ENCODE measurements around the gene CDR2L. TPM values are rescaled to one million over a fixed set of nuclear protein-coding genes. Genes with fewer than 3 reads are reported as not detected.

The CDR2L gene
- polyA plus RNA-seq, 1 of the 3 experiments (the other 2 are of a cell fraction) = 21.2 TPM

DNA sequence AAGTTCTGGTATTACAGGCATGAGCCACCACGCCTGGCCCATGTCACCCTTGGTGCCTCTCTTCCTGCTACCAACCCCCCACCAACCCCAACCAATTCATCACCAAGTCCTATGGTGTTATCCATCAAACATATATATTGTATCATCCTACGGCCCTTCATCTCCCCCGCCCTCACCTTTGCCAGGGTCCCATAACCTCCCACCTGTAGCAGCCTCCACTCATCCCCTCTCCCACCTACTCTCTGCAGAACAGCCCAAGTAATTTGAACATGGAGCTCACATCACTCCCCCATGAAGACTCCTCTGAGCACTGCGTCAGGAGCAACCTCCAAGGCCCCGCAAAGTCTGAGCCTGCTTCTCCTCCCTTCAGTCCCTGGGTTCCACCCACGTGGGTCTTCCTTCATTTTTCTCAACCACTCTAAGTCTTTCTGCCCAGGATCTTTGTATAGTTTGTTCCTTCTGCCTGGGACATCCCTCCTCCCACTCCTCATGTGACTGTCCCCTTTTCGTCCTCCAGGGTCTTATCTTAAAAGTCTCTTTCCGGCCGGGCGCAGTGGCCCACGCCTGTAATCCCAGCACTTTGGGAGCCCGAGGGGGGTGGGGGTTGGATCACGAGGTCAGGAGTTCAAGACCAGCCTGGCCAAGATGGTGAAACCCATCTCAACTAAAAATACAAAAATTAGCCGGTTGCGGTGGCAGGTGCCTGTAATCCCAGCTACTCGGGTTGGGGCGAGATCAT is 7.9 kb upstream of the CDR2L start (continued):
- TF ChIP-seq, protein P1, sequence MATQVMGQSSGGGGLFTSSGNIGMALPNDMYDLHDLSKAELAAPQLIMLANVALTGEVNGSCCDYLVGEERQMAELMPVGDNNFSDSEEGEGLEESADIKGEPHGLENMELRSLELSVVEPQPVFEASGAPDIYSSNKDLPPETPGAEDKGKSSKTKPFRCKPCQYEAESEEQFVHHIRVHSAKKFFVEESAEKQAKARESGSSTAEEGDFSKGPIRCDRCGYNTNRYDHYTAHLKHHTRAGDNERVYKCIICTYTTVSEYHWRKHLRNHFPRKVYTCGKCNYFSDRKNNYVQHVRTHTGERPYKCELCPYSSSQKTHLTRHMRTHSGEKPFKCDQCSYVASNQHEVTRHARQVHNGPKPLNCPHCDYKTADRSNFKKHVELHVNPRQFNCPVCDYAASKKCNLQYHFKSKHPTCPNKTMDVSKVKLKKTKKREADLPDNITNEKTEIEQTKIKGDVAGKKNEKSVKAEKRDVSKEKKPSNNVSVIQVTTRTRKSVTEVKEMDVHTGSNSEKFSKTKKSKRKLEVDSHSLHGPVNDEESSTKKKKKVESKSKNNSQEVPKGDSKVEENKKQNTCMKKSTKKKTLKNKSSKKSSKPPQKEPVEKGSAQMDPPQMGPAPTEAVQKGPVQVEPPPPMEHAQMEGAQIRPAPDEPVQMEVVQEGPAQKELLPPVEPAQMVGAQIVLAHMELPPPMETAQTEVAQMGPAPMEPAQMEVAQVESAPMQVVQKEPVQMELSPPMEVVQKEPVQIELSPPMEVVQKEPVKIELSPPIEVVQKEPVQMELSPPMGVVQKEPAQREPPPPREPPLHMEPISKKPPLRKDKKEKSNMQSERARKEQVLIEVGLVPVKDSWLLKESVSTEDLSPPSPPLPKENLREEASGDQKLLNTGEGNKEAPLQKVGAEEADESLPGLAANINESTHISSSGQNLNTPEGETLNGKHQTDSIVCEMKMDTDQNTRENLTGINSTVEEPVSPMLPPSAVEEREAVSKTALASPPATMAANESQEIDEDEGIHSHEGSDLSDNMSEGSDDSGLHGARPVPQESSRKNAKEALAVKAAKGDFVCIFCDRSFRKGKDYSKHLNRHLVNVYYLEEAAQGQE (IDR thresholded peaks at IDR 0.05; ENCODE audit: low read depth, low read length) = no peak
- TF ChIP-seq RFX5 (IDR thresholded peaks at IDR 0.05; ENCODE audit: low read length) = no peak
- no peak for TF ChIP-seq ELF1 (IDR thresholded peaks at IDR 0.05)
- TF ChIP-seq FOXJ3 (CRISPR knock-in tag; IDR thresholded peaks at IDR 0.05) = no peak
- no peak for TF ChIP-seq RAD21 (IDR thresholded peaks at IDR 0.05; ENCODE audit: low read length)
- no peak for TF ChIP-seq POLR2AphosphoS5 (IDR thresholded peaks at IDR 0.05; ENCODE audit: low read depth, low read length)

DNA sequence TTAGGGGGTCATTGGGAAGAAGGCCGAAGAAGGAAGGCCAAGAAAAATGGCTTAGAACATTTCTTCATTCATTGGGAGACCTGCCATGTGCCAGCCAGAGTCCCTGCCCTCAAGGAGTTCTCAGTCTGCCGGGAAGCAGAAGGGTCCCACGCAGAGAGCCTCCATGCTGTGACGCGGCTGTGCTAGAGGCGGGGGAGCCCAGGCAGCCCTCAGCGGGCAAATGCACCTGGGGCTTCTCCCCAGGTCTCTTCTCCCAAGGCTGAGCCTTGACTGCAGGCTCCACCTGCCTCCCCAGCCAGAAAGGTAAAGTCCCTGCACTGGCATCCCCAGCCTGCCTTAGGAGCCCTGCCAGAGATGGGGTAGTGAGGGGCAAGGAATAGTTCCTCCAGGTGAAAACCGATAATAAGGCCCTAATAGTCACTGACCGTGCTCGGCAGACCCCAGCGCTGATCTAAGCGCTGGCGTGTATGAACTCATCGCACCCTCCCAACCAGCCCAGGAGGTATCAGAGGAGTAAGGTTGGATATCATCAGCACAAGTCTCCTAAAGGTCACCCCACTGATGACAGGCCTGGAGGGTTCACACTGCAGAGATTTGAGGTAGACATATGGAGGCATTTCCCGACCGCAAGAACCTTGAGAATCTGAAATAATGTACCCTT is 6.0 kb upstream of the CDR2L start:
- H3K27ac ChIP-seq (ENCODE audit: low read depth in 2 of 2, low read length in 1 of 2) = peak overlapping the region; percentile 59 to 91
- DNase-seq = no peak
- H4K20me1 ChIP-seq (ENCODE audit: insufficient read depth) = no peaks in the 10 kb centered on the region
- ChIA-PET CTCF (interaction anchor here (1.7 to 2.9 kb wide), 2 partner anchors 24 to 31 kb away, joined by 5 to 15 read pairs; partner anchors contain the start of gene MRPL58), POLR2A (interaction anchor here (1.5 kb wide), 1 partner anchor 10 kb away, joined by 4 read pairs; no protein-coding TSS in a partner anchor)
- no peaks in the 10 kb centered on the region for H3K36me3 ChIP-seq (replicated peaks in 1 of 2; ENCODE audit: control insufficient read depth in 1 of 2, insufficient read depth in 2 of 2, low read length in 1 of 2)
- no peak for TF ChIP-seq POLR2AphosphoS5 (IDR thresholded peaks at IDR 0.05; ENCODE audit: low read depth, low read length)
- no peak for TF ChIP-seq EZH2phosphoT487 (IDR thresholded peaks at IDR 0.05; ENCODE audit: borderline replicate concordance, low read depth)
- TF ChIP-seq, protein P2, sequence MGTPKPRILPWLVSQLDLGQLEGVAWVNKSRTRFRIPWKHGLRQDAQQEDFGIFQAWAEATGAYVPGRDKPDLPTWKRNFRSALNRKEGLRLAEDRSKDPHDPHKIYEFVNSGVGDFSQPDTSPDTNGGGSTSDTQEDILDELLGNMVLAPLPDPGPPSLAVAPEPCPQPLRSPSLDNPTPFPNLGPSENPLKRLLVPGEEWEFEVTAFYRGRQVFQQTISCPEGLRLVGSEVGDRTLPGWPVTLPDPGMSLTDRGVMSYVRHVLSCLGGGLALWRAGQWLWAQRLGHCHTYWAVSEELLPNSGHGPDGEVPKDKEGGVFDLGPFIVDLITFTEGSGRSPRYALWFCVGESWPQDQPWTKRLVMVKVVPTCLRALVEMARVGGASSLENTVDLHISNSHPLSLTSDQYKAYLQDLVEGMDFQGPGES (IDR thresholded peaks at IDR 0.05; ENCODE audit: low read depth, low read length) = no peak
- TF ChIP-seq, protein P3, sequence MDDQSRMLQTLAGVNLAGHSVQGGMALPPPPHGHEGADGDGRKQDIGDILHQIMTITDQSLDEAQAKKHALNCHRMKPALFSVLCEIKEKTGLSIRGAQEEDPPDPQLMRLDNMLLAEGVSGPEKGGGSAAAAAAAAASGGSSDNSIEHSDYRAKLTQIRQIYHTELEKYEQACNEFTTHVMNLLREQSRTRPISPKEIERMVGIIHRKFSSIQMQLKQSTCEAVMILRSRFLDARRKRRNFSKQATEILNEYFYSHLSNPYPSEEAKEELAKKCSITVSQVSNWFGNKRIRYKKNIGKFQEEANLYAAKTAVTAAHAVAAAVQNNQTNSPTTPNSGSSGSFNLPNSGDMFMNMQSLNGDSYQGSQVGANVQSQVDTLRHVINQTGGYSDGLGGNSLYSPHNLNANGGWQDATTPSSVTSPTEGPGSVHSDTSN (IDR thresholded peaks at IDR 0.05) = no peak
- TF ChIP-seq, protein P4, sequence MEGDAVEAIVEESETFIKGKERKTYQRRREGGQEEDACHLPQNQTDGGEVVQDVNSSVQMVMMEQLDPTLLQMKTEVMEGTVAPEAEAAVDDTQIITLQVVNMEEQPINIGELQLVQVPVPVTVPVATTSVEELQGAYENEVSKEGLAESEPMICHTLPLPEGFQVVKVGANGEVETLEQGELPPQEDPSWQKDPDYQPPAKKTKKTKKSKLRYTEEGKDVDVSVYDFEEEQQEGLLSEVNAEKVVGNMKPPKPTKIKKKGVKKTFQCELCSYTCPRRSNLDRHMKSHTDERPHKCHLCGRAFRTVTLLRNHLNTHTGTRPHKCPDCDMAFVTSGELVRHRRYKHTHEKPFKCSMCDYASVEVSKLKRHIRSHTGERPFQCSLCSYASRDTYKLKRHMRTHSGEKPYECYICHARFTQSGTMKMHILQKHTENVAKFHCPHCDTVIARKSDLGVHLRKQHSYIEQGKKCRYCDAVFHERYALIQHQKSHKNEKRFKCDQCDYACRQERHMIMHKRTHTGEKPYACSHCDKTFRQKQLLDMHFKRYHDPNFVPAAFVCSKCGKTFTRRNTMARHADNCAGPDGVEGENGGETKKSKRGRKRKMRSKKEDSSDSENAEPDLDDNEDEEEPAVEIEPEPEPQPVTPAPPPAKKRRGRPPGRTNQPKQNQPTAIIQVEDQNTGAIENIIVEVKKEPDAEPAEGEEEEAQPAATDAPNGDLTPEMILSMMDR (IDR thresholded peaks at IDR 0.05) = no peak
- no peak for TF ChIP-seq MXI1 (IDR thresholded peaks at IDR 0.05; ENCODE audit: low read depth, low read length)
- TF ChIP-seq SIN3A (IDR thresholded peaks at IDR 0.05; ENCODE audit: borderline replicate concordance, low read depth, low read length) = no peak
- TF ChIP-seq CHD2 (IDR thresholded peaks at IDR 0.05; ENCODE audit: low read length, partially characterized antibody) = no peak
- TF ChIP-seq RFX5 (IDR thresholded peaks at IDR 0.05; ENCODE audit: low read length) = no peak
- TF ChIP-seq FOXM1 (IDR thresholded peaks at IDR 0.05; ENCODE audit: low read depth) = no peak
- TF ChIP-seq, protein P5, sequence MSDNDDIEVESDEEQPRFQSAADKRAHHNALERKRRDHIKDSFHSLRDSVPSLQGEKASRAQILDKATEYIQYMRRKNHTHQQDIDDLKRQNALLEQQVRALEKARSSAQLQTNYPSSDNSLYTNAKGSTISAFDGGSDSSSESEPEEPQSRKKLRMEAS (IDR thresholded peaks at IDR 0.05; ENCODE audit: low read depth) = no peak
- TF ChIP-seq RAD21 (IDR thresholded peaks at IDR 0.05; ENCODE audit: low read length) = no peak
- TF ChIP-seq NFIC (IDR thresholded peaks at IDR 0.05; ENCODE audit: borderline replicate concordance) = no peak
- no peak for TF ChIP-seq ELF1 (IDR thresholded peaks at IDR 0.05)
- no peak for TF ChIP-seq MEF2A (IDR thresholded peaks at IDR 0.05; ENCODE audit: borderline replicate concordance, low read depth)
- no peak for TF ChIP-seq RXRA (IDR thresholded peaks at IDR 0.05; ENCODE audit: borderline replicate concordance, low read depth)
- H2AFZ ChIP-seq (ENCODE audit: low read depth) = peak overlapping the region; percentile 93
- 89% methylated on average over 16 of the region's 16 CpGs for WGBS (ENCODE audit: low lambda C conversion rate)
- peaks cover 30% of the 10 kb centered on the region for H3F3A ChIP-seq (replicated peaks; ENCODE audit: insufficient read depth)
- H3K9ac ChIP-seq = peak overlapping the region; percentile 60
- no peaks in the 10 kb centered on the region for H3K27me3 ChIP-seq (ENCODE audit: insufficient read depth)
- peak overlapping the region; percentile 97 for H3K4me2 ChIP-seq
- peaks cover 5 to 8% of the 10 kb centered on the region in 2 experiments; a peak in 2 of 4 replicates for H3K4me1 ChIP-seq (ENCODE audit: control insufficient read depth in 1 of 2, insufficient read depth in 2 of 2, low read depth in 1 of 2, low read length in 1 of 2)
- no peaks in the 10 kb centered on the region for H3K9me3 ChIP-seq
- peaks cover 3% of the 10 kb centered on the region; the same call in 1 of the 2 replicates for H3K79me2 ChIP-seq (ENCODE audit: insufficient read depth)
- H3K9me2 ChIP-seq = no peaks in the 10 kb centered on the region
- H3K4me3 ChIP-seq (ENCODE audit: low read depth in 2 of 2, low read length in 1 of 2) = peak overlapping the region; percentile 64 to 94
